Stimulated activated CD4-positive, alpha-beta T cell treated with anti-CD3 and anti-CD28 coated beads, Interleukin-4, amount 100 ng/mL, for 4 hours (primary cell): Measurements from ENCODE around the gene NUDT4.
"Not testable (repeated sequence)": the region's sequence is repeated elsewhere in the genome, so short reads cannot be mapped to it uniquely, and the experiment has no call there.

Source experiments
- DNase-seq, 2 experiments: peaks; one replicate each; pipeline ENCODE4 v3.0.0-alpha.2; 2020

NUDT4 gene

DNA sequence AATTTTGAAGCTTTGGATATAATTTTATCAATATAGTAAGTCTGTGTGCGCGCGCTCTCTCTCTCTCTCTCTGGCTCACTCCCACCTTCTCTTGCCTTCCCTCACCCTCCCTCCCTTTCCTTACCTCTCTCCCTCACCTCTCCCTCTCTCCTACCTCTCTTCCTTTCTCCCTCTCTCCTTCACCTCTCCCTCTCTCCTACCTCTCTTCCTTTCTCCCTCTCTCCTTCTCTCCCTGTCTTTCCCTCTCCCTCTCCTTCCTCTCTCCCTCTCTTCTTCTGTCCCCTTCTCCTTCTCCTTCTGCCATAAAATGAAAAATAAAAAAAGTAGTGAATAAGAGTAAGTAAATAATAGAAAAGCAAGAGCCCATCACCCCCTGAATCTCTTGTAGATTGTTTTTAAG is 9.0 kb upstream of the NUDT4 start:
- no peak for DNase-seq

GRCh38 chr12:93369505-93369904 is 8.2 kb upstream of the NUDT4 start:
- no peak for DNase-seq

DNA sequence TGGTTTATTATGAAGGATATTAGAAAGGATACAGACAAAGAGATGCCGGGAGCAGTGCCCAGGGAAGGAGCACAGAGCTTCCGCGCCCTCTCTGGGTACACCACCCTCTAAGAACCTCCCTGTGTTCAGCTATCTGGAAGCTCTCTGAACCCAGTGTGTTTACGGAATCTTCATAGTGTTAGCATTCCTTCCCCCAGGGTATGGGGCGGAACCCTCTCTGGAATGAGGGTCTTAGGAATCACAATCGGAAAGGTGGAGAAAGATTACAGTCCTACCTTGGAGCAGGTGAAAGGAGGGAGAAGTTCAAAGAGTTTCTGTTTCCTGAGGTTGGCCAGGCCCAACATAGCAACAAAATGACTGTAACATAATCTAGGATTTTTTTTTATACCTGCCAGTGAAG is 6.8 kb upstream of the NUDT4 start:
- no peak for DNase-seq

GRCh38 chr12:93373961-93374656 is 3.6 kb upstream of the NUDT4 start:
- no peak for DNase-seq

GRCh38 chr12:93375906-93376305 is 1.8 kb upstream of the NUDT4 start:
- no peak for DNase-seq

DNA sequence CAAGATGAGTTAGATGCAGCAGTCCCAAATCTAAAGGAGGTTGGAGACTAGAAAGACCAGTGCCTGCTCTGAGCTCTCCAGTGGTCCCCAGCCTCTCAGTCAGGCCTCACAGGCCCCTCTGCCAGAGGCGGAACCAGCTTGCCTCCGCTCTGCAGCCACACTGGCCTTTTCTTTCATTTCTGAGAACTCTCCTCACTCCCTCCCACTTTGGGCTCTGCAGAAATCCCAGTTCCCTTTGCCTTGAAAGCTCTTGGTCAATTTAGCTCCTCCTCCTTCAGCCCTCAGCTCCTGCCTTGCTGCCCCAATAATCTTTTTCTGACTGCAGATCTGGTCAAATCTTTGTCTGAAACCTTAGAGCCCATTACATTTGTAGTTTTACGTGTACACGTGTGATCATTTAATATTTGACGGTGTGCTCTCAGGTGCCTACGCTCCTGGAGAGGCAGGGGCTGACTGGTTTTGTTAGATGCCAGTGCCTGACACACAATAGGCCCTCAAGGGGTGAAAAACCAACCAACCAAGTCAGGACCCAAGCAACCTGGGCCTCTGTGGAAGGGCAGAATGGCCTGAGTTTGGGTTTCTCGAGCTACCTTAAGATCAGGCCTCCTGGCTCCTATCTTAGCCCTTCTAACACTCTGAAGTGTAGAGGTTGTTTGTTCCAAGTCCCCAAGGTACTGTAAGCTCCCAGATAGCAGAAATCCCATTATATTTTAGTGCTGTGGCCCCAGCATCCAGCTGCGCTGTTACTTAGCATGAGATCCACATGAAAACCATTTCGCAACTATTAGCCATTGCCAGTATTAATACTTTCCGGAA is 1.1 kb upstream of the NUDT4 start:
- no peak for DNase-seq

GRCh38 chr12:93378196-93378997 is 672 bp downstream of the NUDT4 start:
- peak; percentile 33 to 52 for DNase-seq

GRCh38 chr12:93378998-93379325 is 1.2 kb downstream of the NUDT4 start:
- no peak for DNase-seq

- DNase-seq = no peak
Observed at GRCh38 chr12:93379326-93379980, 1.7 kb downstream of the NUDT4 start.

GRCh38 chr12:93379981-93380361 is 2.2 kb downstream of the NUDT4 start:
- no peak for DNase-seq

GRCh38 chr12:93380480-93381121 is 2.9 kb downstream of the NUDT4 start:
- DNase-seq = no peak

DNA sequence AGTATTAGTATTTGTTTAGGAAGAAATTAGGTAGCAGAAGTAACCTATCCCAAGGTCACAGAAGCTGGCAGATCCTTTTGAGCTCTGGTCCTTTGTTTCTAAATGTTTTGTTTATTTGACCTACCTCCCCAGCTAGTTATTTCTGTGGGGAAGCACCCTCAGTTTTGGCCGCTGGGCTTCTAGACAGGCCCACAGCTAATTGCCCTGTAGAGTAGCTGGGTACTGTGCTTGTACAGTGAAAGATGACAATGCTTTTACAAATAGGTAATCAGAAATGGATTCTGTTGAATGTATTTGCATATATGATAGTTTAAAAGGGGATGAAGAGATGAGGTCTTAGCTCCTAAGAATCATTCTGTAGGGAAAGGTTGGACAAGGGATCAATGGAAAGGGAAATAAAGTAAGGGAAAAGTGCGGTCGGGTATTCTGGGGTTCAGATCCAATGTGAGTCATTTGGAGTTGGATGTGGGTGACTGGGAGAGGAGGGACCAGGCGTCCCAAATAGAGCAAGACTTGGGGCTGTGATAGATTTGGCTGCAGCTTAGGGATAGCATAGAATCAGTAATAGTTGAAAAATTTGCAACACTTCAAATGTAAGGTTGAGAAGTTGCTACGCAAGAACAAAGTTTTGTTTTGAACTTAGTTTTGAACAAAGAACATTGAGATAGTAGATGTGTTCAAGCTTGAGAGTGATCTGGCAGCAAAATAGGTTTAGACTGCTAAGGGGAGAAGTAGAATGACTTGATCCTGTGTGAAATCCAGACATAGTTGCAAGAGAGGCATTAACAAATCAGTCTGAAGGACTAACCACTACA is 3.6 kb downstream of the NUDT4 start:
- DNase-seq = no peak

DNA sequence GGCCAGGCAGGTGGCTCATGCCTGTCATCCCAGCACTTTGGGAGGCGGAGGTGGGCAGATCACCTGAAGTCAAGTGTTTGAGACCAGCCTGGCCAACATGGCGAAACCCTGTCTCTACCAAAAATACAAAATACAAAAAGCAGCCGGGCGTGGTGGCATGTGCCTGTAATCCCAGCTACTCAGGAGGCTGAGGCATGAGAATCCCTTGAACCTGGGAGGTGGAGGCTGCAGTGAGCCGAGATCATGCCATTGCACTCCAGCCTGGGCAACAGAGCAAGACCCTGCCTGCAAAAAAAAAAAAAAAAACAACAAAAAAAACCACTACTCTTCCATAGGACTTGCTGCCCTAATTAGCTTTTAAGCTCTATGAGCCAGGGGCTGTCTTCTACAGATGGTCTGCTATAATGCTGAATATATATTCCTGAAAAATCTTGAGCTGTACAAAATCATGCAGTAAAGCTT is 4.3 kb downstream of the NUDT4 start:
- DNase-seq = not testable (repeated sequence)

- peak; percentile 31 to 42 for DNase-seq
Observed at GRCh38 chr12:93387780-93388179, 10.1 kb downstream of the NUDT4 start.

DNA sequence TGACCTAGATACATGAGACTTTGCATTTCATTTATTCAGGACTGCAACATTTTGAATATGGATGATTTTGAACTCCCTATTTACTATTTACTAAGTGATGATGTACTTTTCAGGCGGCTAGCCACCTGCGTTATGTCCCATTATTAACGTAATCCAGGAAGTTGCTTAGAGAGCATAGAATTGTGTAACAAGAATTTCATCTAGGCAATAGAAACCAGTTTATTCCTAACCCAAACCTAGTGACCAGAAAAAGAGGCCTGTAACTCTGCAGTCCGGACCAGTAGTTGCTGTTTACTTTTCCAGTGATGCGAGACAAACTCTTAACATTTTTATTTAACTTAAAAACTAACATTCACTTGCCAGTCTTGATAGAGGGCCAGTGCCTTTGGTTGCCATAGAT is 12.3 kb downstream of the NUDT4 start:
- no peak for DNase-seq

DNA sequence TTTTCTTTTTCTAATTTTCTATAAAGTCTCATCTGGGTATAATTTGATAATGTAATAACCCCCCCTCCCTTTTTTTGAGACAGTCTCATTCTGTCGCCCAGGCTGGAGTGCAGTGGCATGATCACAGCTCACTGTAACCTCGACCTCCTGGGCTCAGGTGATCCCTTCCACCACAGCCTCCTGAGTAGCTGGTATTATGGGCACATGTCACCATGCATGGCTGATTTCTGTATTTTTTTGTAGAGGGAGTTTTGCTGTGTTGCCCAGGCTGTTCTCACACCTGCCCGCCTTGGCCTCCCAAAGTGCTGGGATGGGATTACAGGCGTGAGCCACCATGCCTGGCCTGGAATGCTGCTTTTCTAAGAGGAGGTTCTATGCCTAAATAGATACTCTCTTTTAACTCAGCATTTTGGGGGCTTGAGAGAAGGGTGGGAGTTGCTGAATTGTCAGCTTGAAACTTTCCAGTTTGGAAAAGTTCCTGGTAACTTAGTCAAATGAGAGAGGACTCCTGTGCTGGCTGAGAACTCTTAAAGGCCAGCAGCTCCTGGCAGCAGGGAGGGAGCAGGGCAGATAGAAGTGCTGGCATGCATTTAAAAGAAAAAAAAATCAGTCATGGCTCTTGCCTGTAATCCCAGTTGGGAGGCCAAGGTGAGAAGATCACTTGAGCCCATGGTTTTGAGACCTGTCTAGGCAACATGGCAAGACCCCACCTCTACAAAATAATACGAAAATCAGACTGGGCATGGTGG is 13.0 kb downstream of the NUDT4 start:
- no peak for DNase-seq

- no peak for DNase-seq
Observed at GRCh38 chr12:93393425-93393824, 15.7 kb downstream of the NUDT4 start.

GRCh38 chr12:93397412-93397811 is 19.7 kb downstream of the NUDT4 start:
- no peak for DNase-seq

- DNase-seq = not testable (repeated sequence)
Observed at GRCh38 chr12:93399183-93399863, 21.6 kb downstream of the NUDT4 start.
